Measurements from ENCODE around the gene LDHAL6B. TPM values are rescaled to one million over a fixed set of nuclear protein-coding genes. Genes with fewer than 3 reads are reported as not detected.

LDHAL6B gene
- total RNA-seq, 1 donor from 2014 or later: not detected

DNA sequence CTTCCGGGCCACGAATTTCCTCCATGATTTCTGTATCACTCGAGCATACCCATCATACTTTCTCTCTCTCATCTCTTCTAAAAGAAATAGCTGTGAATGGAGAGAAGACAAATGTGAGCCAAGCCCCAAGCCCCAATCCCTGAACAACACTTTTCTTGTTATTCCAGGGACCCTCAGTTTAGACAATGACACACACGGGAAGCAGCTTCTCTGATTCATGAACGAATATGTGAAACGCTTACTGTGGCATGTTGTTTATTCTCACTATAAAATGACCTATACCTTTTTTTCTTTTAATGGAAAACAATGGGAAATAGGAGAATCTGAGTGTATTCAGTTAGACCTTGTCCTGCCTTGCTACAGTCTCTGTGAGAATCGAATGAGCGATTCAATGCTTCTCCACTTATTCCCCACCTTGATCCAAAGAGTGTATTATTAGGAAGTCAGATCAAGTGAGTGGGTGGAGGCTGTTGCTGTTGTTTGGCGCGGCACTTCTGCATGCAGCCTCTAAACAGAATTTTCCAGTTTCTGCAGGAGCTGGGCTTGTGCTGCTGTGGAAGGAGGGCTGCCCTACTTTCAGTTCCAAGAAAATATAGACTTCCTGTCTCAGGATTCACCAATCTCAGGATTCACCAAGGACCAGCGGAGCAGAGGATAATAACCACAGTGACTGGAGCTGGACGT, 32.4 kb upstream of the LDHAL6B start:
- DNase-seq (peak; percentile 53), ATAC-seq (peak; percentile 47)
- Histone ChIP-seq H3K4me3 (no peak overlapping the region), H3K4me1 (peaks cover 14% of the 10 kb centered on the region), H3K27me3 (no peaks in the 10 kb centered on the region), H3K9me3 (no peaks in the 10 kb centered on the region), H3K36me3 (peaks cover 10% of the 10 kb centered on the region), H3K27ac (peak overlapping the region; percentile 56)
- TF ChIP-seq, protein P1, sequence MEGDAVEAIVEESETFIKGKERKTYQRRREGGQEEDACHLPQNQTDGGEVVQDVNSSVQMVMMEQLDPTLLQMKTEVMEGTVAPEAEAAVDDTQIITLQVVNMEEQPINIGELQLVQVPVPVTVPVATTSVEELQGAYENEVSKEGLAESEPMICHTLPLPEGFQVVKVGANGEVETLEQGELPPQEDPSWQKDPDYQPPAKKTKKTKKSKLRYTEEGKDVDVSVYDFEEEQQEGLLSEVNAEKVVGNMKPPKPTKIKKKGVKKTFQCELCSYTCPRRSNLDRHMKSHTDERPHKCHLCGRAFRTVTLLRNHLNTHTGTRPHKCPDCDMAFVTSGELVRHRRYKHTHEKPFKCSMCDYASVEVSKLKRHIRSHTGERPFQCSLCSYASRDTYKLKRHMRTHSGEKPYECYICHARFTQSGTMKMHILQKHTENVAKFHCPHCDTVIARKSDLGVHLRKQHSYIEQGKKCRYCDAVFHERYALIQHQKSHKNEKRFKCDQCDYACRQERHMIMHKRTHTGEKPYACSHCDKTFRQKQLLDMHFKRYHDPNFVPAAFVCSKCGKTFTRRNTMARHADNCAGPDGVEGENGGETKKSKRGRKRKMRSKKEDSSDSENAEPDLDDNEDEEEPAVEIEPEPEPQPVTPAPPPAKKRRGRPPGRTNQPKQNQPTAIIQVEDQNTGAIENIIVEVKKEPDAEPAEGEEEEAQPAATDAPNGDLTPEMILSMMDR (IDR thresholded peaks at IDR 0.05): no peak
- intact Hi-C loops (cut with DNase I): no loop called here

DNA sequence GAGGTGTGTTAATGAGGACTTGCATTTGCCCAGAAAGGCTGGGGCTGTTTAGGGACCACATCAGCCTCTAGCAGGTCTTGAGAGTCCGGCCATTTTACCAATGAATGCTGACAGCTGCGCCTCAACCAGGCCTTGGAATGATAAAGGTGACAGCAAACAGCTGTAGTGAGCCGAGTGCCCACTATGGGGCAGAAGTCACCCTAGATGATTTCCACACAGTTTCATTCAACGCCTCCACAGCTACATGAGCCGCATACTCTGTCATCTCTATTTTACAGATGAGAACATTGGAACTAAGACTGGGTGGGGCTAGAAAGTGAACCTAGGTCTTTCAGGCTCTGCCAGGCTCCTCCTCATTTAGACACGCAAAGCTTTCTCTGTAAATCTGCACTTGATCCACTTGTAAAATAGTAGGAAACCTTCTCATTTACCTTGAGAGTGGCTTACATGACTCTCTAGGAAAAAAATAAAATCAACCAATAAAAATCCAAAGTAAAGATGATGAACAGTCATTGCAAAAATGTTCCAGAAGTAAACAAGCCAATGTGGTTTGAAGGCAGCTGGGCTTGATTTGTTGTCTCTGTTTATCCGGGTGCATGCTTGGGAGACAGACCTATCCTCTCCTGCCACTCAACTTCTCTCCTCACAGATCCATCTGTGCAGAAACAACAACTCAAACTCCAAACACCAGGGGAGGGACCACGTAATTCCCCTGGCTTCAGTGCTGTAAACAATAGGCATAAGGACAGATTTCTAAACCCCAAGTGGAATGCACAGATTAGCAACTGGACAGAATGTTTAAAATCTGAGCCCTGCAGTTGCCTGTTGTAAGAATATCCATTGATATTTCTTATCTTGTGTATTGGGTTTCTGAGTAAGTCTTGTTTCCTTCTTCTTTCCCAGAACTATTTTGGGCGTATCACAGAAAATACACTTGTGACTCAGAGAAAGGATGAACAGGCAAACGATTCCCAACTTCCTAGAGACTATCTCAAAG, 31.5 kb upstream of the LDHAL6B start:
- DNase-seq (peak; percentile 67), ATAC-seq (peak; percentile 91)
- Histone ChIP-seq H3K27ac (peak overlapping the region; percentile 56), H3K9me3 (no peaks in the 10 kb centered on the region), H3K36me3 (peaks cover 15% of the 10 kb centered on the region), H3K4me3 (no peak overlapping the region), H3K27me3 (no peaks in the 10 kb centered on the region), H3K4me1 (peaks cover 14% of the 10 kb centered on the region)
- intact Hi-C loops (cut with DNase I): no loop called here
- TF ChIP-seq, protein P1 (IDR thresholded peaks at IDR 0.05): peak; percentile 57

DNA sequence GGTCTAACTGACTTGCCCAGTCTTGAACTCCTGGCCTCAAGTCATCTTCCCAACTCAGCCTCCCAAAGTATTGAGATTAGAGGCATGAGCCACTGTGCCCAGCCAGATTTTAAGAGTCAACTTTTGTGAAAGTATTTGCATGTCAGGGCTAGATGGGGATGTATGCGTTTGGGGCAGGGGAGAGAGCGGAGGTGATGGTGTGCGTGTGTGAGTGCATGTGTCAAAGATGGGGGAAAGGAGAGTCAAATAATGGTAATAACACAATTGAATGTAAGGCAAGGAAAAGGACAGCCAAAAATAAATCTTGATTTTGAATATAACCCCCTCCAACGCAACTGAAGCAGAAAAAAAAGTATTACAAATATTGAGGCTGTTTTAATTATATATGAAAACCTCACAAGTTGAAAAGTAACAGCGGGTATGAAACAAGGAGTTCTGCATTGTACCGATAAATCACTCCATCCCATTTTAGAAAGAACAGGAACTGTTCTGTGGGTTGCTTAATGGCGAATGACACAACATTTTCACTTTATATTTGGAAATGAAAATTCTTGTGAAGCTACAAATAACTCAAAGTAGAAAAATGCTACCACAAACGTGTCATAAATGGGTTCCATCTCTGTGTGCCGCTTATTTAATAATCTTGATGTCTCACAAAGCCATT, 29.9 kb upstream of the LDHAL6B start:
- no peak overlapping the region for H3K4me3 ChIP-seq
- H3K9me3 ChIP-seq: no peaks in the 10 kb centered on the region
- H3K27me3 ChIP-seq: no peaks in the 10 kb centered on the region
- H3K4me1 ChIP-seq: peaks cover 14% of the 10 kb centered on the region
- ATAC-seq (no peak), DNase-seq (no peak)
- peak overlapping the region; percentile 56 for H3K27ac ChIP-seq
- TF ChIP-seq, protein P1 (IDR thresholded peaks at IDR 0.05): no peak
- intact Hi-C loops (cut with DNase I): no loop called here
- H3K36me3 ChIP-seq: peaks cover 5% of the 10 kb centered on the region

DNA sequence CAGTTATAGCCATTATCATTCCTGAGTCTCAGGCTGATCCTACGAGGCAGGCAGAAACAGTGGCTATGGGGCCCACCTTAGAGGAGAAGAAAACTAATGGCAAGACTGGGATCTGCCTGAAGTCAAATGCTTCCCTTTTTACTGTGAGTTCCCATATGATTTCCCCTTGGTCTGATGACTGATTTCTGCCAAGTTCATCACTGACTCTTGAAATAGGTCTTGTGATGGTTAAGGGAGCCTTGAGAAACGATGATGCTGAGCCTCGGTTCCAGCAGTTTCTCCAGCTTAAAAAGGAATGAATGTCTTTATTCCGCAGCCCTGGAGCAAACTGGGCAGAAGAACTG, 29.4 kb upstream of the LDHAL6B start:
- Histone ChIP-seq H3K27me3 (no peaks in the 10 kb centered on the region), H3K36me3 (peaks cover 4% of the 10 kb centered on the region), H3K4me1 (peaks cover 14% of the 10 kb centered on the region), H3K4me3 (no peak overlapping the region), H3K27ac (peak overlapping the region; percentile 76), H3K9me3 (no peaks in the 10 kb centered on the region)
- TF ChIP-seq, protein P1 (IDR thresholded peaks at IDR 0.05): no peak
- ATAC-seq (peak; percentile 55), DNase-seq (no peak)
- intact Hi-C loops (cut with DNase I): no loop called here

DNA sequence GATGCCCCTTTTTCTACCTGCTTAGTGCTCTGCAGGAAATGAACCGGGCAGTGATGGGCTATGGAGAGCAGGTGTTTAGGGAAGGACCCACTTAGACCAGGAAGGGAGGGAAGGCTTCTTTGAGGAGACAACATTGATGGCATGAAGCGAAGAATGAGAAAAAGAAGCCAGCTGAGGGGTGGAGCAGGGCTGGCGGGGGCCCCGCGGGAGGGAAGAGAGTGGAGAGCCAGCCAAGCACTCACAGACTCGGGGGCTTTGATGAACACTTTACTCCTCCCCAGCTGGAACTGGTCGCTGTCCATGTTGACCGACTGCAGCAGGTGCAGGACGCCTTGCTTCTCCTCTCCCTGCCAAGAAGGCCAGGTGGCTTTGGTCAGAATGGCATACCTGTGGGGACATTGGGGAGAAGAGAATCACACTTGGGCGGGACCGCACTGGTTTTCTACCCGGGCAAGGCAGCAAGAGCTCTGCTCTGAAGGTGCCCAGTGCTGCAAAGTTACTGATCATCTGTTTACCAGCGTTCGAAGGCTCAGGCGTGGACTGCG, 28.4 kb upstream of the LDHAL6B start:
- DNase-seq (peak; percentile 40), ATAC-seq (no peak)
- Histone ChIP-seq H3K27me3 (no peaks in the 10 kb centered on the region), H3K27ac (peak overlapping the region; percentile 76), H3K4me1 (peaks cover 14% of the 10 kb centered on the region), H3K36me3 (peaks cover 4% of the 10 kb centered on the region), H3K4me3 (no peak overlapping the region), H3K9me3 (no peaks in the 10 kb centered on the region)
- intact Hi-C loops (cut with DNase I): no loop called here
- TF ChIP-seq, protein P1 (IDR thresholded peaks at IDR 0.05): no peak

Measured in upper lobe of right lung (tissue), 1 donor.